Left colon (tissue), 2 donors: ENCODE results near the gene SLC66A2. TPM values are rescaled to one million over a fixed set of nuclear protein-coding genes. Genes with fewer than 3 reads are reported as not detected.
A peak's percentile ranks its signal among the peaks of the same experiment; 100 is the strongest.

Source experiments
- ATAC-seq: fragments of 200-7000 bp; cut with Tn5 transposase; one replicate; pipeline ENCODE4 v1.9.1; 2020; ENCODE audit warnings: mild to moderate bottlenecking, moderate library complexity
- DNase-seq, 2 donors: peaks; one replicate each; pipeline ENCODE4 v3.0.0-alpha.2; 2020
- intact Hi-C, 2 donors: fragments of 100-400 bp; cut with DNase I in 1 of 2; cut with micrococcal nuclease in 1 of 2; formaldehyde crosslinking; loops; one replicate each; pipeline versions ENCODE4 v1.11.2 to v1.14.0; 2022; cut with DNase I, micrococcal nuclease
- total RNA-seq, 2 donors: library from RNA; stranded (reverse); fragmentation: NEBNext Ultra II Directional; extraction: Animal tissue kit (Norgen Biotek cat#: 25700); gene quantifications; one replicate each; pipeline ENCODE4 v1.2.1, GENCODE V29; 2021
- donor health status: DM: no; HTN: no; CAD: no.
- donor health status: DM: yes; HTN: yes; CAD: no.

Gene SLC66A2
- total RNA-seq, 2 donors from 2014 or later: 59.4 to 119 TPM

- peak in 1 of 2 donors; percentile 16 for DNase-seq
- peak; percentile 13 for ATAC-seq
- intact Hi-C loops: no loop called here
Observed at GRCh38 chr18:79915161-79916127, 36.0 kb downstream of the SLC66A2 start.

GRCh38 chr18:79914614-79915160 lies 36.8 kb downstream of the SLC66A2 start:
- no peak for DNase-seq
- intact Hi-C loops: no loop called here
- no peak for ATAC-seq

GRCh38 chr18:79912994-79913831 lies 38.2 kb downstream of the SLC66A2 start:
- ATAC-seq (no peak), DNase-seq (no peak)
- intact Hi-C loops: no loop called here

- no peak for ATAC-seq
- intact Hi-C loops: no loop called here
- DNase-seq: no peak
Observed at GRCh38 chr18:79912409-79912991, 39.0 kb downstream of the SLC66A2 start.

- intact Hi-C loops: no loop called here
- no peak for DNase-seq
- ATAC-seq: no peak
Observed at GRCh38 chr18:79911344-79912270, 39.8 kb downstream of the SLC66A2 start.

GRCh38 chr18:79910563-79911343 lies 40.7 kb downstream of the SLC66A2 start:
- intact Hi-C loops: no loop called here
- ATAC-seq (no peak), DNase-seq (no peak)

GRCh38 chr18:79906706-79907105 lies 44.7 kb downstream of the SLC66A2 start:
- ATAC-seq (no peak), DNase-seq (no peak)
- intact Hi-C loops: no loop called here

GRCh38 chr18:79905993-79906392 lies 45.5 kb downstream of the SLC66A2 start:
- intact Hi-C loops: no loop called here
- DNase-seq: no peak
- ATAC-seq: no peak

- DNase-seq (peak in 1 of 2 donors; percentile 18), ATAC-seq (no peak)
- intact Hi-C loops: no loop called here
Observed at GRCh38 chr18:79905389-79905911, 46.0 kb downstream of the SLC66A2 start.

- DNase-seq (peak in 1 of 2 donors; percentile 20), ATAC-seq (no peak)
- intact Hi-C loops: no loop called here
Observed at GRCh38 chr18:79904357-79905147, 46.9 kb downstream of the SLC66A2 start.

- ATAC-seq (no peak), DNase-seq (peak in 1 of 2 donors; percentile 19)
- intact Hi-C loops: no loop called here
Observed at GRCh38 chr18:79903787-79904356, 47.6 kb downstream of the SLC66A2 start.

- ATAC-seq (no peak), DNase-seq (peak in 1 of 2 donors; percentile 15)
- intact Hi-C loops: no loop called here
Observed at GRCh38 chr18:79903071-79903635, 48.3 kb downstream of the SLC66A2 start.

GRCh38 chr18:79902640-79903039 lies 48.8 kb downstream of the SLC66A2 start:
- peak in 1 of 2 donors; percentile 18 for DNase-seq
- intact Hi-C loops: no loop called here

GRCh38 chr18:79902075-79902474 lies 49.4 kb downstream of the SLC66A2 start:
- ATAC-seq (no peak), DNase-seq (peak in 1 of 2 donors; percentile 10)
- intact Hi-C loops: no loop called here

More at GRCh38 chr18:79902640-79903039, 48.8 kb downstream of the SLC66A2 start:
- no peak for ATAC-seq

- ATAC-seq: no peak
- intact Hi-C loops: no loop called here
- peak in 1 of 2 donors; percentile 11 for DNase-seq
Observed at GRCh38 chr18:79901665-79902064, 49.8 kb downstream of the SLC66A2 start.
